Astrocyte of the spinal cord (primary cell): ENCODE data around the gene TMEM258.

Experiments
- DNase-seq: peaks from one replicate; pipeline ENCODE4 v3.0.0; 2011; ENCODE audit warnings: low read depth, low spot score
- H3K4me3 ChIP-seq: 2 replicates; pipeline ENCODE4 v1.5.1; 2011; ENCODE audit warnings: low read depth, mild to moderate bottlenecking, low read length, moderate library complexity
- in situ Hi-C: cut with HindIII; loops from 2 replicates; pipeline ENCODE4 v1.10.0; 2017; ENCODE audit warnings: low sequenced_read_pairs
- TF ChIP-seq, protein P1 (sequence below): IDR thresholded peaks from 2 replicates; pipeline ENCODE4 v1.5.1; 2012; ENCODE audit warnings: low read depth, mild to moderate bottlenecking, low read length, inconsistent platforms

TMEM258 gene

DNA sequence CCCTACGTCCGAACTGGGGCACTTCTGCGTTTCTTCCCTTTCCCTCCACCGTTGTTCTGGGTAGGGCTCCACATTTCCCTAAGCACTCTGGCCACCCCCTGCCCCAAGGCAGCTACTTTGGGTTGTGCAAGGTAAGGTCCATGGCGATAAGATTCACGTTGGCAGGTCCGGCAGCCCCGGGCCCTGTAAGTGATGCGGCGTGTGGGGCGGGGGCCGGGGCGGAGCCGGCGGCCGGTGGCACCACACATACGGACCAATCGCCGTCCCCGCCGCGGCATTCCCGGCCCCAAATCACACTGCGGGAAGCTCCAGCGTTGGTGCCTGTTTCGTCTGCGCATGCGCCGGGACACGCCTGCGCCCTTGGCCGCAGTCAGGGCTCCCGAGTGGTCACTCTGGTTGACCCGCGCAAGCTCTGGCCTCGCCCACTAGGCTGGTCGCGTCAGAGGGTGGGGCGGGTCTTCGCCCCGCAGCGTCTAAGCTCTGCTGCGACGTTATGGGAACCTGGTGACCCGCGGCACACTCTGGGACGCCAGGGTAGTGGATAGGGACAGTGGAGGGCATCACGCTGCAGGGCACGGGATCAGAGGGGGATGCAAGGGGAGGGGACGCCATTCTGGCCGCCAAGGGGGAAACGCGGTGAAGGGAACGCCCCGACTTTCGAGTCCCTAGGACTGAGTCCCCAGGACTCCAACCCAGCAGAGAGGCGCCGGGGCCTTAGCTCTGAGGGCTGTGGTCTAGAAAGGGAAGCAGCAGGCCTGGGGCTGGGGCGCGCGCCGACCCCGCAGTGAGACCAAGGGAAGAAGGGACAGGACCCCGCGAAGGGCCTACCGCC is 22.8 kb upstream of the TMEM258 start:
- H3K4me3 ChIP-seq, result peak overlapping the region; percentile 76
- in situ Hi-C loops, result no loop called here
- DNase-seq, result peak; percentile 97
- TF ChIP-seq, protein P1, sequence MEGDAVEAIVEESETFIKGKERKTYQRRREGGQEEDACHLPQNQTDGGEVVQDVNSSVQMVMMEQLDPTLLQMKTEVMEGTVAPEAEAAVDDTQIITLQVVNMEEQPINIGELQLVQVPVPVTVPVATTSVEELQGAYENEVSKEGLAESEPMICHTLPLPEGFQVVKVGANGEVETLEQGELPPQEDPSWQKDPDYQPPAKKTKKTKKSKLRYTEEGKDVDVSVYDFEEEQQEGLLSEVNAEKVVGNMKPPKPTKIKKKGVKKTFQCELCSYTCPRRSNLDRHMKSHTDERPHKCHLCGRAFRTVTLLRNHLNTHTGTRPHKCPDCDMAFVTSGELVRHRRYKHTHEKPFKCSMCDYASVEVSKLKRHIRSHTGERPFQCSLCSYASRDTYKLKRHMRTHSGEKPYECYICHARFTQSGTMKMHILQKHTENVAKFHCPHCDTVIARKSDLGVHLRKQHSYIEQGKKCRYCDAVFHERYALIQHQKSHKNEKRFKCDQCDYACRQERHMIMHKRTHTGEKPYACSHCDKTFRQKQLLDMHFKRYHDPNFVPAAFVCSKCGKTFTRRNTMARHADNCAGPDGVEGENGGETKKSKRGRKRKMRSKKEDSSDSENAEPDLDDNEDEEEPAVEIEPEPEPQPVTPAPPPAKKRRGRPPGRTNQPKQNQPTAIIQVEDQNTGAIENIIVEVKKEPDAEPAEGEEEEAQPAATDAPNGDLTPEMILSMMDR, result no peak

DNA sequence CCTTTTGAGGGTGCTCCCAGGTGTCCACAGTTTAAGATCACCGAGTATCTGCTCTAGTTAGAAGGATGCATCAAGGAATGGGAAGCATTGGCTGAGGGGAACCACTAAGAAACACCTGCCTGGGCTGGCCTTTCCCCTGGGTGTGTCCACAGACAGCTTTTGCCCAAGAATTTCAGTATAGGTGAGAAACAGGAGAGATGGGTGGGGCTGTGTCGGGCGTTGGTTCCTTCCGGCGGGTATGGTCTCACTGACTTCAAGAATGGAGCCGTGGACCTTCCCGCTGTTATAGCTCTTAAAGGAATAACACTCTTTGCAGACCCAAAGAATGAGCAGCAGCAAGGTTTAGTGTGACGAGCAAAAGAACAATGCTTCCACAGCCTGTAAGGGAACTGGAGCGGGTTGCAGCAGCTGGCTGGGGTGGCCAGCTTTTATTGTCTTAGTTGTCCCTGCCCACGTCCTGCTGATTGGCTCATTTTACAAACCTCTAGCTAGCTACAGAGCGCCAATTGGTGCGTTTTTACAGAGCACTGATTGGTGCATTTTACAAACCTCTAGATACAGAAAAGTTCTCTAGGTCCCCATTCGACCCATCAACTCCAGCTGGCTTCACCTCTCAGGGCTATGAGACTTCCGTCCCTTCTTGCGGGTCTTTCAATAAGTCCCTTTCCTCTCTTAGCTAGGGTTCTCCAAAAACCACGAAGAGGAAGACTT is 22.0 kb upstream of the TMEM258 start:
- no peak for DNase-seq
- in situ Hi-C loops, result no loop called here
- peak overlapping the region; percentile 76 for H3K4me3 ChIP-seq
- TF ChIP-seq, protein P1, result no peak

DNA sequence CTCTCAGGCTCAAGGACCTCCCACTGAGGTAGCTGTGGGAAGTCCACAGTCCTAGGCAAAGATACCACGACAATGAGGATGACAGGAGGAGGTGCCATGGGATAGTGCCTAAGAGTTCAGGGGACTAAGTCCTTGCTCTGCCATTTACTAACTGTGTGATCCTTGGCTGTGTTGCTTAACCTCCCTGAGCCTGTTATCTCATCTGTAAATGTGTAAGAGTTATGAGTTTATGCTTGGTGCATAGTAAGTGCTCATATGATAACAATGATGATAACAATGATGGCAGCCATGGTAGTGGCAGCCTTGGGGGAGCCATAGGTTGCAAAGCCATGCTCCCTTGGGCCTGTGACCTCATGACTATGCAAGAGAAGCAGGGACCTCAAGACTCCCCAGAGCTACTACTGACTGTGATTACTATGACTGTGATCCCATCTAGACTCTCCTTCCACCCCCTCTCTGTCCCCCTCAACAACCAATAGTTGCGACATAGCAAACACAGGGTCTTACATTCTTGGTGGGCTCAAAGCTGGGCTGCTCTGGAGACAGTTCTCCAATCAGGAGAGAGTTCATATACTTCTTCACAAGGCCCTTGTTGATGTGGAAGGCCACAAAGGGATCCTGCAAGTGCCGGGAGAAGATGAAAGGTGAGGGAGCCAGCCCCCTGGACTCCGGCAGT is 20.5 kb upstream of the TMEM258 start:
- in situ Hi-C loops, result no loop called here
- TF ChIP-seq, protein P1, result no peak
- DNase-seq, result no peak
- no peak overlapping the region for H3K4me3 ChIP-seq

DNA sequence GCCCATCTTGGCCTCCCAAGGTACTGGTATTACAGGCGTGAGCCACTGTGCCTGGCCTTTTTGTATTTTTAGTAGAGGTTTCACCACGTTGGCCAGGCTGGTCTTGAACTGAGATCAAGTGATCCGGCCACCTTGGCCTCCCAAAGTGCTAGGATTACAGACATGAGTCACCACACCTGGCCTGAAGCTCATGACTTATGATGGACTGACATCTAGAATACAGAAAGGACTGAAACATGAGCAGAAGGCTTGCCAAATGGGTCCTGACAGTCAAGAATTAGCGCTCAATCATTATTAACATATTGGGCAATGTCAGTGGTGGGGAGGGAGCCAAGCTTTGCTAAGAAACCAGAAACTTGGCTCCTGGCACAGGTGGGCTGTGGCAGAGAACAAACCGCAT is 19.4 kb upstream of the TMEM258 start:
- DNase-seq, result no peak
- in situ Hi-C loops, result no loop called here
- TF ChIP-seq, protein P1, result no peak
- H3K4me3 ChIP-seq, result no peak overlapping the region

DNA sequence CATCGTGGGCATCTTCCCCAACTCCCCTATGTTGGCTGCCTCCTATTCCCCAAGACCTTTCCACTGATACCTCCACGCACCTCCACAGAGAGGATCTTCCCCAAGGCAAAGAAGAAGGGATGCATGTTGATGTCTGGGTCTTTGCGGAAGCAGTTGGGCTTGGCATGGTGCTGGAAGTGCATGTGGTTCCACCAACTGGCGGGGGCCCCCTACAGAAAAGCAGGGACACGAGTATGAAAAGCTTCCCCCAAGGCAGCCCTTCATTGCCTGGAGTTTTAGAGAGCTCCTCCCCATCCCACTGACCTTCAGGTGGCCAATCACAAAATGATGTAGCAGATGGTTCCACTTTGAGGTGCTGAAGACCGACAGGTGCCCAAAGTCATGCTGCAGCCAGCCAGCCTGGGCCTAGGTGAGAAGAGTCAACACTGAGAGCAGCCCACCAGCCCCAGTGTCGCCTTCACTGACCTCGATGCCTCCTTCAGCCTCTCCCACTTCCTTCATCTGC is 18.3 kb upstream of the TMEM258 start:
- DNase-seq, result no peak
- H3K4me3 ChIP-seq, result no peak overlapping the region
- TF ChIP-seq, protein P1, result no peak
- in situ Hi-C loops, result no loop called here

DNA sequence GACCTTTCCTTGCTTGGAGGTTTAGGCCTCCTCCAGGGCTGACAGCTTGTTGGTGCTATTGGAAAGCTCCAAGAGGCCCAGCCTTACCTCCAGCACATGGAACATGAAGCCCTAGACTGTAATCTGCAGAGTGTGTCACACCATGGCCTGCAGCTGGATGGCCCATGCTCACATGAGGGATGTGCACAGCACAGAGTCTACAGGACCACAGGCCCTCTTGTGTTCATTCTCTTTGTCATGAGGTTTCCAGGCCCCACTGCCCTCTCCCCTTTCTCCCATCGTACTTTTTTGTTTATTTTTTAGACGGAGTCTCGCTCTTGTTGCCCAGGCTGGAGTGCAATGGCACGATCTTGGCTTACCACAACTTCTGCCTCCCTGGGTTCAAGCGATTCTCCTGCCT is 14.4 kb upstream of the TMEM258 start:
- in situ Hi-C loops, result no loop called here
- DNase-seq, result peak; percentile 25
- no peak overlapping the region for H3K4me3 ChIP-seq
- TF ChIP-seq, protein P1, result no peak
